H7 (cell line): Measurements from ENCODE around the gene CACNA2D2. TPM values are rescaled to one million over a fixed set of nuclear protein-coding genes. Genes with fewer than 3 reads are reported as not detected.
A peak's percentile ranks its signal among the peaks of the same experiment; 100 is the strongest.

ENCODE experiments used
- DNase-seq: peaks from one replicate; pipeline ENCODE4 v3.0.0; 2012
- H3K27me3 ChIP-seq: 2 replicates; pipeline ENCODE4 v1.6.0; 2011; ENCODE audit warnings: mild to moderate bottlenecking, low read length; ENCODE audit not compliant: control insufficient read depth, insufficient read depth
- H3K36me3 ChIP-seq: replicated peaks from 2 replicates; pipeline ENCODE4 v1.5.1; 2011; ENCODE audit warnings: low read length; ENCODE audit not compliant: control insufficient read depth, insufficient read depth
- H3K4me3 ChIP-seq: 2 replicates; pipeline ENCODE4 v1.5.1; 2011; ENCODE audit warnings: low read depth, mild to moderate bottlenecking, control low read depth, low read length, moderate library complexity; ENCODE audit not compliant: insufficient read depth
- total RNA-seq: library from RNA; depleted of rRNA; stranded (reverse); fragments of >200 nt; shearing (Covaris generic); gene quantifications from 2 replicates; pipeline ENCODE4 v1.2.3, GENCODE V29; 2014; rRNA removed

Gene CACNA2D2
- 5.5 and 5.9 TPM in 2 replicates for total RNA-seq

- Histone ChIP-seq H3K36me3 (no peaks in the 10 kb centered on the region), H3K27me3 (peaks cover 29% of the 10 kb centered on the region), H3K4me3 (peak within 1 kb of the TSS; percentile 59)
- DNase-seq = peak; percentile 97
Measured at GRCh38 chr3:50503504-50504342, at the start of gene CACNA2D2. CACNA2D2 (minus strand) TSS chr3:50503634; CDS start chr3:50503423, 211 bp downstream.

GRCh38 chr3:50552598-50552997, 49.2 kb upstream of the CACNA2D2 start:
- DNase-seq = no peak
- H3K36me3 ChIP-seq = no peaks in the 10 kb centered on the region
- H3K4me3 ChIP-seq = no peak overlapping the region
- H3K27me3 ChIP-seq = no peaks in the 10 kb centered on the region

- H3K27me3 ChIP-seq = no peaks in the 10 kb centered on the region
- H3K36me3 ChIP-seq = no peaks in the 10 kb centered on the region
- H3K4me3 ChIP-seq = no peak overlapping the region
- DNase-seq = no peak
Measured at GRCh38 chr3:50551681-50552435, 48.4 kb upstream of the CACNA2D2 start.

GRCh38 chr3:50551054-50551659, 47.7 kb upstream of the CACNA2D2 start:
- no peak overlapping the region for H3K4me3 ChIP-seq

GRCh38 chr3:50550079-50550736, 46.8 kb upstream of the CACNA2D2 start:
- DNase-seq = peak; percentile 94
- Histone ChIP-seq H3K4me3 (no peak overlapping the region), H3K27me3 (no peaks in the 10 kb centered on the region), H3K36me3 (no peaks in the 10 kb centered on the region)

More at GRCh38 chr3:50551054-50551659, 47.7 kb upstream of the CACNA2D2 start:
- no peaks in the 10 kb centered on the region for H3K27me3 ChIP-seq
- DNase-seq = no peak
- H3K36me3 ChIP-seq = no peaks in the 10 kb centered on the region

GRCh38 chr3:50549226-50549625, 45.8 kb upstream of the CACNA2D2 start:
- Histone ChIP-seq H3K4me3 (no peak overlapping the region), H3K27me3 (no peaks in the 10 kb centered on the region), H3K36me3 (no peaks in the 10 kb centered on the region)
- no peak for DNase-seq

GRCh38 chr3:50545781-50546180, 42.3 kb upstream of the CACNA2D2 start:
- Histone ChIP-seq H3K4me3 (no peak overlapping the region), H3K27me3 (no peaks in the 10 kb centered on the region)
- DNase-seq = peak; percentile 77

GRCh38 chr3:50542177-50543034, 39.0 kb upstream of the CACNA2D2 start:
- Histone ChIP-seq H3K36me3 (no peaks in the 10 kb centered on the region), H3K27me3 (no peaks in the 10 kb centered on the region), H3K4me3 (no peak overlapping the region)
- peak; percentile 98 for DNase-seq

More at GRCh38 chr3:50545781-50546180, 42.3 kb upstream of the CACNA2D2 start:
- H3K36me3 ChIP-seq = no peaks in the 10 kb centered on the region

GRCh38 chr3:50539356-50540286, 36.2 kb upstream of the CACNA2D2 start:
- DNase-seq = peak; percentile 86
- Histone ChIP-seq H3K4me3 (no peak overlapping the region), H3K27me3 (no peaks in the 10 kb centered on the region), H3K36me3 (no peaks in the 10 kb centered on the region)

- Histone ChIP-seq H3K36me3 (no peaks in the 10 kb centered on the region), H3K4me3 (no peak overlapping the region), H3K27me3 (no peaks in the 10 kb centered on the region)
- no peak for DNase-seq
Measured at GRCh38 chr3:50537421-50538129, 34.1 kb upstream of the CACNA2D2 start.

- no peak for DNase-seq
- Histone ChIP-seq H3K36me3 (no peaks in the 10 kb centered on the region), H3K4me3 (no peak overlapping the region), H3K27me3 (no peaks in the 10 kb centered on the region)
Measured at GRCh38 chr3:50536471-50537180, 33.2 kb upstream of the CACNA2D2 start.
